Psoas muscle (tissue), 8 donors: ENCODE data around the gene ELOVL6. TPM values are rescaled to one million over a fixed set of nuclear protein-coding genes. Genes with fewer than 3 reads are reported as not detected.

Experiments
- ATAC-seq, 4 donors: fragments of 200-7000 bp; cut with Tn5 transposase; one replicate each; pipeline ENCODE4 v1.9.1; 2020; ENCODE audit warnings: moderate library complexity in 3 of 4, mild to moderate bottlenecking in 2 of 4
- DNase-seq, 2 donors: peaks; one replicate each; pipeline ENCODE4 v3.0.0-alpha.2; 2020
- H3K27ac ChIP-seq: fragments of 200-600 bp; one replicate; pipeline ENCODE4 v1.8.0; 2022
- H3K27me3 ChIP-seq, 3 donors: fragments of 200-600 bp in 1 of 3; one replicate each; pipeline versions ENCODE4 v1.6.1 to v1.8.0; 2013 to 2022; ENCODE audit warnings: low read length in 2 of 3, mild to moderate bottlenecking in 2 of 3, moderate library complexity in 1 of 3; ENCODE audit not compliant: insufficient read depth in 3 of 3
- H3K36me3 ChIP-seq, 2 donors: fragments of 200-600 bp in 1 of 2; one replicate each; pipeline versions ENCODE4 v1.6.1 to v1.8.0; 2013 to 2022; ENCODE audit warnings: low read depth in 1 of 2, mild to moderate bottlenecking in 1 of 2, moderate library complexity in 1 of 2; ENCODE audit not compliant: insufficient read depth in 1 of 2
- H3K4me1 ChIP-seq: fragments of 200-600 bp; one replicate; pipeline ENCODE4 v1.8.0; 2022
- H3K4me3 ChIP-seq: fragments of 200-600 bp; one replicate; pipeline ENCODE4 v1.8.0; 2022; ENCODE audit warnings: mild to moderate bottlenecking
- H3K9me3 ChIP-seq: fragments of 200-600 bp; one replicate; pipeline ENCODE4 v1.8.0; 2022
- WGBS, 3 donors: extraction: QIAGEN DNeasy Blood & Tissue Kit; methylation state at CpG; one replicate each; pipeline versions ENCODE4 v1.1.6 to v1.1.7; 2013; 5-methylcytosine and 5-hydroxymethylcytosine counted together
- intact Hi-C, 2 donors: fragments of 100-400 bp; cut with DNase I; formaldehyde crosslinking; loops; one replicate each; pipeline versions ENCODE4 v1.11.0 to v1.14.2; 2022
- polyA plus RNA-seq, 3 donors: library from polyadenylated mRNA; stranded (reverse); fragments of 200-250 nt; gene quantifications; one replicate each; pipeline ENCODE4 v1.2.3, GENCODE V29; 2013
- total RNA-seq, 4 donors: library from RNA; stranded (reverse); fragmentation: NEBNext Ultra II Directional in 2 of 4; extraction: Animal tissue kit (Norgen Biotek cat#: 25700) in 2 of 4; gene quantifications; one replicate each; pipeline versions ENCODE4 v1.2.1 to v1.2.4, GENCODE V29; 2021 to 2023
- TF ChIP-seq, protein P1 (sequence below): fragments of 200-600 bp; IDR thresholded peaks from one replicate; pipeline ENCODE4 v1.8.0; 2022; ENCODE audit warnings: antibody characterized with exemption
- donor health status: healthy with polysubstance abuse.
- donor health status: DM: no; HTN: no; CAD: no; lungs with moderate emphysema.
- donor health status: Bipolar disorder and iron deficiency.
- donor health status: healthy.
- donor health status: DM: yes; HTN: yes; CAD: no.
- donor health status: DM: no; HTN: no; CAD: no.
- donor health status: DM: no; HTN: no; CAD: no.
- donor health status: DM: yes; HTN: yes; CAD: no.

Gene ELOVL6
- total and polyA plus RNA-seq, 7 donors, result 0.35 to 4.5 (median 0.99) TPM

DNA sequence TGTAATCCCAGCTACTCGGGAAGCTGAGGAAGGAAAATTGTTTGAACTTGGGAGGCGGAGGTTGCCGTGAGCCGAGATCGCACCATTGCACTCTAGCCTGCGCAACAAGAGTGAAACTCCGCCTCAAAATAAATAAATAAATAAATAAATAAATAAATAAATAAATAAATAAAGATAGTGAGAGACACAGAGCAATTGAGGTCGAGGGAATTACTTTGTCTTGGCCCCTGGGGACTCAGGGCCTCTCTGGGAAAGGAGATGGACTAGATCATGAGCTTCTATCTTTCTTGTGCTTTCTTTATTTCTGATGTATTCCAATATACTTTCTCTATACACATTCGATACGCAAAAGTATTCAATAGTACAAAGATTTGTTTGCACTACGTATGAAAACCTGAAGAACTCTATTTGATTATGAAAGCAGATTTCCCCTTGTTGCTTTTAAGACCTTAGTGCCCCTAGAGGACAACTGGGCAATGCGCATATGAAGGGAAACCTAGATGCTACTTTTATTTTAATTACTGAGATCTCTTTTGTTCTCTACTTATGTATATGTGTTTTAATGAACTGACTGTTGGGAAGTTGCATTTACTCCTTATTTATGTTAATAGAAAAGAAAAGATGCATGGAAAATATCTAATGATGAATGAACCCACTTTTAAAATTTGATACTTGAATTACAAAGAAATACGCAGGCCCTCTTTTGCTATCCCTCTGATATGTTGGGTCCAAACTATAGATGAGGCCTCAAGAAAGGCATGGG lies 12.8 kb upstream of the ELOVL6 start:
- 73 to 75% (median 73%) methylated on average over 13 of the region's 13 CpGs for WGBS, 3 donors
- H3K4me3 ChIP-seq, result no peak overlapping the region
- TF ChIP-seq, protein P1, sequence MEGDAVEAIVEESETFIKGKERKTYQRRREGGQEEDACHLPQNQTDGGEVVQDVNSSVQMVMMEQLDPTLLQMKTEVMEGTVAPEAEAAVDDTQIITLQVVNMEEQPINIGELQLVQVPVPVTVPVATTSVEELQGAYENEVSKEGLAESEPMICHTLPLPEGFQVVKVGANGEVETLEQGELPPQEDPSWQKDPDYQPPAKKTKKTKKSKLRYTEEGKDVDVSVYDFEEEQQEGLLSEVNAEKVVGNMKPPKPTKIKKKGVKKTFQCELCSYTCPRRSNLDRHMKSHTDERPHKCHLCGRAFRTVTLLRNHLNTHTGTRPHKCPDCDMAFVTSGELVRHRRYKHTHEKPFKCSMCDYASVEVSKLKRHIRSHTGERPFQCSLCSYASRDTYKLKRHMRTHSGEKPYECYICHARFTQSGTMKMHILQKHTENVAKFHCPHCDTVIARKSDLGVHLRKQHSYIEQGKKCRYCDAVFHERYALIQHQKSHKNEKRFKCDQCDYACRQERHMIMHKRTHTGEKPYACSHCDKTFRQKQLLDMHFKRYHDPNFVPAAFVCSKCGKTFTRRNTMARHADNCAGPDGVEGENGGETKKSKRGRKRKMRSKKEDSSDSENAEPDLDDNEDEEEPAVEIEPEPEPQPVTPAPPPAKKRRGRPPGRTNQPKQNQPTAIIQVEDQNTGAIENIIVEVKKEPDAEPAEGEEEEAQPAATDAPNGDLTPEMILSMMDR, result peak; percentile 66
- no peaks in the 10 kb centered on the region for H3K36me3 ChIP-seq
- H3K27ac ChIP-seq, result no peak overlapping the region
- DNase-seq, result no peak
- H3K9me3 ChIP-seq, result no peaks in the 10 kb centered on the region
- ATAC-seq, result peak in 2 of 4 donors; percentile 50 to 62
- no peaks in the 10 kb centered on the region for H3K27me3 ChIP-seq
- H3K4me1 ChIP-seq, result no peaks in the 10 kb centered on the region
- intact Hi-C loops, result loop anchor here (2.0 to 5.0 kb wide), 2 partner anchors 159 to 160 kb away; no protein-coding TSS in a partner anchor

DNA sequence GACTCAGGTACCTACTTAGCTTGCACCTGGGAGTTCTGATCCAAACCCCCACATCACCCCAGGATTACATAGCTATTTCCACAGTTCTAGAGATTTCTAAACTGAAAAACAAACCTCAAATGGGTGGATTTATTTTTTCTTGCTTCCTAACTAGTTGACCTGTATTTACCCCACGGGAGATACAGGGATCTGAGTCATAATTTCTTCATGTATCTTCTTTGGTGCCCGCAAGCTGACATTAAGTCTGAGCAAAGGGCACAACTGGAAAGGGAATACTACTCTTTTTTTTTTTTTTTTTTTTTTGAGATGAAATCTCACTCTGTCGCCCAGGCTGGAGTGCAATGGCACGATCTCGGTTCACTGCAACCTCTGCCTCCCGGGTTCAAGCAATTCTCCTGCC lies 10.0 kb upstream of the ELOVL6 start:
- intact Hi-C loops, result no loop called here
- TF ChIP-seq, protein P1, result no peak

DNA sequence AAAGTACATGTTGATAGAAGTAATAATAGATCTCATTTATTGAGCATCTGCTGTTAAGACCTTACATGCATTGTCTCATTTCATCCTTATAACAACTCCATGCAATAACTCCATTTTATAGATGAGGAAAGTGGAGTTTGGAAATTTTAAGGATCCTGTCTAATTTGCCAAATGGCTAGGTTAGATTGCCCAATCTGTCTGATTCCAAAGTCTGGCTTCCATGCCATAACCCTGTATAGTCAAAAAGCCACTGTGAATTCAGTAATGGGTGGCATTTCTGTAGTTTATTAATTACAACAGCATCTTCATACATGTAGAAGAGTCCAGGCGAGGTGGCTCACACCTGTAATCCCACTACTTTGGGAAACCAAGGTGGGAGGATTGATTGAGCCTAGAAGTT lies 8.8 kb upstream of the ELOVL6 start:
- Histone ChIP-seq H3K27ac (no peak overlapping the region), H3K9me3 (no peaks in the 10 kb centered on the region), H3K36me3 (no peaks in the 10 kb centered on the region), H3K27me3 (no peaks in the 10 kb centered on the region), H3K4me1 (no peaks in the 10 kb centered on the region), H3K4me3 (no peak overlapping the region)
- ATAC-seq, result no peak
- no peak for DNase-seq
- TF ChIP-seq, protein P1, result no peak
- WGBS, 3 donors, result 86 to 95% (median 88%) methylated on average over 1 of the region's 1 CpG
- intact Hi-C loops, result no loop called here

More for the DNA sequence above, 10.0 kb upstream of the ELOVL6 start:
- DNase-seq (no peak), ATAC-seq (no peak)
- Histone ChIP-seq H3K4me3 (no peak overlapping the region), H3K4me1 (no peaks in the 10 kb centered on the region), H3K36me3 (no peaks in the 10 kb centered on the region), H3K9me3 (no peaks in the 10 kb centered on the region), H3K27ac (no peak overlapping the region), H3K27me3 (no peaks in the 10 kb centered on the region)
- WGBS, 3 donors, result 87 to 96% (median 95%) methylated on average over 6 of the region's 6 CpGs

DNA sequence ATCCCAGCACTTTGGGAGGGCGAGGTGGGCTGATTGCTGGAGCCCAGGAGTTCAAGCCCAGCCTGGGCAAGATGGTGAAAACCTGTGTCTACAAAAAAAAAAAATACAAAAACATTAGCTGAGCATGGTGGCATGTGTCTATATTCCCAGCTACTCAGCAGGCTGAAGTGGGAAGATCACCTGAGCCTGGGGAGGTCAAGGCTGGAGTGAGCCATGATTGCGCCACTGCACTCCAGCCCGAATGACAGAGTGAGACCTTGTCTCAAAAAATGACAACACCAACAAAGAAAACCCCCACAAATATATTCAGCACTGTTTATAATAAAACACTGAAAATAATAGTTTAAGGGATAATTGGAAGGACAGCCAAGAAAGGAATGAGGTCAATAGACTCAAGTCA lies 3.6 kb upstream of the ELOVL6 start:
- no peaks in the 10 kb centered on the region for H3K4me1 ChIP-seq
- H3K27me3 ChIP-seq, result no peaks in the 10 kb centered on the region
- DNase-seq (no peak), ATAC-seq (no peak)
- intact Hi-C loops, result no loop called here
- no peaks in the 10 kb centered on the region for H3K36me3 ChIP-seq
- 90 to 96% (median 93%) methylated on average over 3 of the region's 3 CpGs for WGBS, 3 donors
- TF ChIP-seq, protein P1, result no peak
- no peak overlapping the region for H3K27ac ChIP-seq
- no peaks in the 10 kb centered on the region for H3K9me3 ChIP-seq
- no peak overlapping the region for H3K4me3 ChIP-seq

DNA sequence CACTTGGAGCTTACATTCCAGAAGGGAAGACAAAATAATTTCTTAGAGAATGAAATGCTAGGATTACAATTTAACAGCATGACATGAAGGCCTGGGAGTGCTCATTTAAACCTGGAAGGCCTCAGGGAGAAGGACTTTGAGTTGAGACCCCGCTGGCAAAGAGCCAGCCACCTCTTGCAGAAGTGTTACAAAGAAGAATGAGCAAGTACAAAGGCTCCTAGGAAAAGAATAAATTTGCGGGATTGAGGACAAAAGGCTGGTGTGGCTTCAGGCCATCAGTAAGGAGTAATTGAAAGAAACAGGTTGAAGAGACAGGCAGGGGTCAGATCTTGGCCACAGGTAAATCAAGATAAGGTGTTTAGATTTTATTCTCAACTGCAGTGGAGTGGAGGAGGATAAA lies 3.1 kb upstream of the ELOVL6 start:
- Histone ChIP-seq H3K9me3 (no peaks in the 10 kb centered on the region), H3K4me1 (no peaks in the 10 kb centered on the region), H3K27me3 (no peaks in the 10 kb centered on the region), H3K4me3 (no peak overlapping the region), H3K36me3 (no peaks in the 10 kb centered on the region), H3K27ac (no peak overlapping the region)
- intact Hi-C loops, result no loop called here
- 49 to 65% (median 53%) methylated on average over 2 of the region's 2 CpGs for WGBS, 3 donors
- TF ChIP-seq, protein P1, result no peak
- no peak for DNase-seq
- no peak for ATAC-seq
